HG03039 (cell line): ENCODE measurements around the gene TRIM31.
"Not testable (repeated sequence)": the region's sequence is repeated elsewhere in the genome, so short reads cannot be mapped to it uniquely, and the experiment has no call there.

Source experiments
- ATAC-seq: cut with Tn5 transposase; IDR thresholded peaks from one replicate; pipeline ENCODE4 v1.9.1; 2021; ENCODE audit warnings: mild to moderate bottlenecking, moderate library complexity; ENCODE audit not compliant: unreplicated experiment

The TRIM31 gene

DNA sequence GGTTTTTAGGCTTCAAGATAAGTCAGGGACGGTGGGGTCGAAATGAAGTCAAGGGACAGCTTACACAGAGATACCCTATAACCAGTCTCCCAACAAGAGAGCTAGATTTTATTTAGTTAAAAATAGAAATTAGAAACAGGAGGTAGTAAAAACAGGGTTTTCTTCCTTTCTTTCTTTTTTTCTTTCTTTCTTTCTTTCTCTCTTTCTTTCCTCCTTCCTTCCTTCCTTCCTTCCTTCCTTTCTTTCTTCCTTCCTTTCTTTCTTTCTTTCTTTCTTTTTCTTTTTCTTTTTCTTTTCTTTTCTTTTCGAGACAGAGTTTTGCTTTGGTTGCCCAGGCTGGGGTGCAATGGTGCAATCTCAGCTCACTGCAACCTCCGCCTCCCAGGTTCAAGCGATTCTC lies 5.8 kb upstream of the TRIM31 start:
- ATAC-seq, result not testable (repeated sequence)

DNA sequence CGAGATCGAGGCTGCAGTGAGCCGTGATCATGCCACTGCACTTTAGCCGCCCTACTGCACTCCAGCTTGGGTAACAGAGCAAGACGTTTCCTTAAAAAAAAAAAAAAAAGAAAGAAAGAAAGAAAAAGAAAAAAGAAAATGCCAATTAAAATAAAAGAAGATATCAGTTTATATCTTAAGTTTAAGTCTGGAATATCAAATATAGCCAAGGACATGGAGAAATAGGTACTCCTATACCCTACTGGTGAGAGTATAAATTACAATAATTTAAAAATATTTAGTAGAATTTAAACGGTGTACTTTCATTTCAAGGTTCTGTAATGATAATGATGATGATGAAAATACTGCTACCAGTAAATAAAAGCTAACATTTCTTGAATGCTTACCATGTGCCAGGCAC lies 3.8 kb upstream of the TRIM31 start:
- ATAC-seq, result no peak

DNA sequence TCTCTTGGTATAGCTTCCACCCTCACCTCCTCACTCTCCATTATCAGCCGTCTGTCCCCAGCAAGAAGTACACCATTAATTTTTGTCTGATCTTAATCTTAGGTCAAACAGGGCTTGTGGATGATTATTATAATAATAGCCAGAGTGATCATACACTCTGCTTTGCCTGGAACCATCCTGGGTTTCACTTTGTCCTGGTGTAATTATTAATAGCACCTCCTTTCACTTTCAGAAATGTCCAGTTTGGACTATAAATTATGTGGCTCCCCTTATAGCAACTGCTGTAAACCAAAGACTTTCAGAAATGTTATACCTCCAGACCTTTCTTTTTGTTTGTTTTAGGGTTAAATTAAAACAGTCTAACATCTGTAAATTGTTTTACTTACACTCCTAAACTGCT lies 951 bp upstream of the TRIM31 start:
- ATAC-seq, result no peak

DNA sequence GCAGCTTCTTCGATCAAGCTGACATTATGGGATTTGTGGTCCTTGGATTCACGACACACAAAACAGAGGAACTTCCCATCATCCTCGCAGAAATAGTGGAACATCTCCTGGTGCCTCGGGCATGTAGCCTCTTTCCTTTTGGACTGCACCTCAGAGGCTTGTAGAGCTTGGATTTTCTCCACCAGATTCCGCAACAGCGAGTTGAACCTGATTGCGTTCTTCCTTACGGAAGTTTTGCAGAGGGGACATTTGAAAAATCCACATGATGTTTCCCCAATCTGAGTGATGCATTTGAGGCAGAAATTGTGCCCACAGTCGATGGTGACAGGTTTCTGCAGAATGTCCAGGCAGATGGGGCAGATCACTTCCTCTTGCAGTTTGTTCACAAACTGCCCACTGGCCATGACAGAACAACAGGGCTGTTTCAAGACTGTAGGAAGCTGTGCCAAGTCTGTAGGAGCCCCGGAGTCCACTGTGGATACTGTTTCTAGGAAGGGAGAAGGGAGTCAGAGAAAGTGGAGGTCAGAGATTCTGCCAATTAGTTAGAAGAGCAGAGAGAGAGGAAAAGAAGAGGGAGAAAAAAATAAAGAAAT lies 392 bp downstream of the TRIM31 start:
- no peak for ATAC-seq

DNA sequence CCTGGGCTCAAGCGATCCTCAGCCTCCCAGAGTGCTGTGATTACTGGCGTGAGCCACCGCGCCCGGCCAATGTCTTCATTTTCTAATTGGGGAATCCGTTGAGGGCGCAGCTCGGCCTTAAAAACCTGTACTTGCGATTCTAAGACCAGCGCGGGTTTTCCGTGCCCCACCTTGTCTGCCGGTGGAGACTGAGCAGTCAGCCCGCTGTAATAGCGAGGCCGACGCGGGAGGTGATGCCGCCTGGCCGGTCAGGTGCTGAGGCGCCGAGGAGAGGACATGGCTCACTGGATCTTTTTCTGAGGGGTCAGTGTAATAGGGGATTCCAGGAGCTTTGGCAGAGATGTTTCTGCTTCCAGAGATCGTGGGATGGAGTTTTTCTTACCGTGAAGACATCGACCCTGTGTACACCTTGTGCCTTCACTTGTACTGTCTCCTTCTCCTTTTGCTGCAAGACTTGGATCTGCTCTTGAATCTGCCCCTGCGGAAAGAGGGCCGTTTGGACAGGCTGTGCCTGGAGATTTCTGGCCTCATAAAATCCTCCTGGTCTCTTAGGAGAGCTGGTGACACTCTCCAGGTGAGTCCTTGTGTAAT lies 1.5 kb downstream of the TRIM31 start:
- no peak for ATAC-seq

DNA sequence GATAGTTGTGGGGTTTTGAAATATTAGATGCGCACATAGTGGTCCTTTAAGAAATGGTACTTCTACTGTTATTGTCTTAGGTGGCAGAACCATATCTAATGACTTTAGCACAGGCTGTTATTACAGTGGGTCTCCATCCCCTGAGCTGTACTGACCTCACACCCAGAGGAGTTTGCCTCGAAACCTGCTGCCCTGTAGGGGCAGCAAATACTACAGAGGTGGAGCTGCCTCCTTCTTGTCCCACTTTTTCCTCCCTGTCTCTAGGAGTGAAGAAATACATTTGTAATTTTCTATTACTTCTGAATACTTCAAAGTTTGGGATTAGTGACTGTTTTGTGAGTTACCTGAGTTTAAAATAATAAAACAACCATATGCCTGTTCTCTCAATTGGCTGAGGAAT lies 8.2 kb downstream of the TRIM31 start:
- ATAC-seq, result no peak

DNA sequence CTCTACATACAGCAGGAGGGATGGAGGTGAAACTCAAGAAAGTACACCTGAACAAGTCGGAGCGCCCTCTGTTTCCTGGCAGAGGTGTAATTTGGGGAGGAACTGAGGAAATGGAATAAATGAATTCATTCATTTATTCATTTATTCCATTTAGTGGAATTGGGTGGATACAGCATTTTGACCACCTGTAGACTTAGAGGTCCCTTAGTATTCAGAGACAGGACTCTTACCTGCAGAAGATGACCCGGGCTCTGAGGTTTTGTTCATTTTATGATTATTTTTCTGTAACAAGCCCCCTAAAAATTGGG lies 9.1 kb downstream of the TRIM31 start:
- ATAC-seq, result no peak

DNA sequence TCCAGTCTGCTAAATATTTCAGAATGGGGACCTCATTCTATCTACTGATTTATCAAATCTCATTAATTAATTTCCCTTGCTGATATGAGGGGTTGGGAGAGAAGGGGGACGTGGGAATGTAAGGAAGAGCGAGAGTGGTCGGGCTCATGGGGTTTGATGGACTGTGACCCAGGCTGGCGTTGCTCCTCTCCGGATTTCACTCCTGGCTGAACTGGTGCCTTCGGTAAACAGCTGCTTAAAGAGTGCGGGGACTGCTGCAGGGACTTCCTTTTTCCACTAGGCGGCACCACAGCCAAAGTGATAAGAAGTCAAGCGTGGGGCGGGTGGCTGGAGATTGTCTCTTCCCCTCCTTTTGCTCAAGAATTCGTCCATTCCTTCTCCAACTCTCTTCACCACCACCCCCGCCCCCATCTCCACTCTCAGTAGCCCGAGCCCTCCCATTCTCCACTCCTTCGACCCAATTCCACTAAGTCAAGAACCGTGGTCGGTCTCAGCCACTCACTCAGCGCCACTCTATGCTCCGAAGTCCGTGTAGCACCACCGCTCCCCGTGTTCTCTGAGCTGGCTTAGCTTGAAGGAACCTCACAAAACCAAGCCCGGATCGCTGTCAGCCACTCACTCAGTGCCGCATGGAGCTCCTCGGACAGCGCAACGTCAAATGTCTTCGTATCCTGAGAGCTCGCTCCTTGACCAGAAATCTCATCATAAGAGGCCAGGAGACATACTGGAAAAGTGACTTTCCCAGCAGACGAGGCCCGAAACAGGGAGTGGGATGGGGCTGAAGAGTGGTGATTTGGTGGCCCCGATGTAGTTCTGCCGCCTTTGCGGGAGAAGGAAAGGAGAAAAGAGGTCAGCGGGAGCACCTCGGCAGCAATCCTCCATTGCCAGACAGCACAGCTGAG lies 9.7 kb downstream of the TRIM31 start:
- peak; percentile 72 for ATAC-seq

DNA sequence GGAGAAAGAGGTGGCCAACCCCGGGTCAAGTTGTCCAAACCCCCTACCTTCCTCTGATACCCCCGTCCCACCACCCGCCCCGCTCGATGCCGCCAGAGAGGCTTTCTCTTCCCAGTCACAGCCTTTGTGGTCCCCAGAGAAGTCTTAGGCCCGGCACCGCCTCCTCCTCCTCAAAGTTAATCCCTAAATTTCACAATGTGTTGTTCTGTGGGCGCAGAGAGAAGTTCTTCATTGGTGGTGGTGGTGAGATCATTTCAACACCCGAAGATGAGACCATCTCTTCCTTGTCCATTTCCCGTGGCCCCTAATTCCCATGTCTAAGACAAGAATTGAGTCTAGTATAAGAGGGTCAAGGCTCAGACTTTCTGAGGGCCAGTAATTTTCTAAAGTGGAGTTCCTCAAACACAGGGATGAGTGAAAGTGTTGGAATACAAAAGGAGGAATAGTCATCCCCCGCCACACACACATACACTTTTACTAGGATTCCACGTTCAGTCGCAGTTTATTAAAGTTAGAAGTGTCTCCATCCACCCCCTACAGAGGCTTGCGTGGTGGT lies 10.4 kb downstream of the TRIM31 start:
- no peak for ATAC-seq

DNA sequence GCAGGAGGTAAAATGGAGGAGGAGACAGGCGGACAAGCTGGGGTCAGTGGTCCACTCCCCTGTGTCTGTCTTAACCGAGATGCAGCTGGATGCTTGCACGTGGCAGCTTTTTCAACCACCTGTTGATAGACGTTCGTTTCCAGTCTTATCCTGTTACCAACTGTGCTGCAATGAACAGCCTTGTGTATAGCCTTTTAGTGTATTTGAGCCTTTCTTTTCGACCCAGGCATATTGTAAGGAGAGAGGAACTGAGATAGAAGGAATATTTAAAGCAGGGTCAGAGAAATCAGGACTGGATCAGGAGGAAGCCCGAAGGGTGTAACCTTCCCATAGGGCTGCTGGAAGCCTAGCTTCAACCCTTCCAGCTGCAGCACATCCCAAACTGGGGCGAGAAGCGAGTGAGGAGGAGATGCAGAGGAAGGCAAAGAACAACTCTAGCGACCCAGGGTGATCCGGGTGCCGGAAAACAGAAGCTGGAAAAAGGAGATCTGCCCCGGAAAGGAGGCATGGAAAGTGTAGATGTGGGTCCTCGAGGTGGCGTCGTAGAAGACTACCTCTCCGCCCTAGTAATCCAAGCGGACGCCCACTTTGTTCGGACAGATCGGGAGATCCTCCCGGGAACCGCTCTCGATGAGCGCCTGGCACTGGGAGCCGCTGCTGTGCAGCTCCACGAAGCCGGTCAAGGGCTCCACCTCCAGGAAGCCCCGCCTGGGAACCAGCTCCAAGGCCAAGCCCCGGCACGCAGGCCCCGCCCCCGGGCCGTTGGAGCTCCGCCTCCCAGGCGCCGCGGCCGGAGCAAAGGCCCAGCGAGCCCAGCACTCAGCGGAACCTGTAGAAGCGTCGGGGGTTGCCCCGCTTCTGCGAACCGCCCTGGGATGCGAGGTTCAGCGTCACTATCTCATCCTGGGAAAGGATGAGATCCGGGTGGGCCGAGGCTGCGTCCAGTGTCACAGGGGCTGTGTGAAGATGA lies 11.2 kb downstream of the TRIM31 start:
- ATAC-seq, result no peak

DNA sequence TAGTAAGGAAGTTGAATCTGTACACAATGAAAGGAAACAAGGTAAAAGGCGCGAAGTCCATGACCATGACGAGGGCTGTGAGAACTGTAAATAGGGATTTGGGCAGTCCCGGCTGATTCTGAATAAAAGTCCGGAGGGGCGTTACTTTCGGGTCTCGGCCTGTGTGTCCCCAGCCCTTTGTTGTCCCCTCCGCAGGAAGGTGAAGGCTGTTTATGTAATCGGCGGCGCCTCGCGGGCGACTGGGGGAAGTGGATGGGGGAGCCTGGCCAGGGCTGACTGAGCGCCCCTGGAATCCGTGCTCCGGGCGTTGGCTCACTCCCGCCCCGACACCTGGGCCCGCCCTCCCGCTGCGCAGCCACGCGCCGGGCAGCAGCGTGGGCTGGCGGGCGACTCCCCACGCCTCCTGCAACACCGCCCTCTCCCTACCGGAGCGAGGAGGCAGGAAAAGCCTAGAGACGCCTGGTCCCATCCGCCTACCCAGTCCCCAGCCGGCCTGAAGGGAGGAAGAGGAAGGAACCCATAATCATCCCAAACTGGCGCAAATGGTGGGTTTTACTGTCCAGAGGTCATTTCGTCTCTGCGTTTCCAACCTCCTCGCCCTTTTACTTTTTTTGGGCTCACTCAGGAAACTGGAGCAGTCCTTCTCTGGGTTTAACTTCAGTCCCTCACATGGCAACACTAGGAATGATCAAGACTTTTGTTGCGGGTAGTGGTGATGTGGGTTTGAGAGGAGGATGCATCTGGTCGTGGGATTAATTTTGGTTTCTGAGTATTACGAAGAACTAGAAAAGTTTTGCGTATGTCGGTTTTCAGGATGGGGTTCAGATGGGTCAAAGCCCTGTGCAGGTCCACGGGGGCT lies 12.1 kb downstream of the TRIM31 start:
- ATAC-seq, result no peak

DNA sequence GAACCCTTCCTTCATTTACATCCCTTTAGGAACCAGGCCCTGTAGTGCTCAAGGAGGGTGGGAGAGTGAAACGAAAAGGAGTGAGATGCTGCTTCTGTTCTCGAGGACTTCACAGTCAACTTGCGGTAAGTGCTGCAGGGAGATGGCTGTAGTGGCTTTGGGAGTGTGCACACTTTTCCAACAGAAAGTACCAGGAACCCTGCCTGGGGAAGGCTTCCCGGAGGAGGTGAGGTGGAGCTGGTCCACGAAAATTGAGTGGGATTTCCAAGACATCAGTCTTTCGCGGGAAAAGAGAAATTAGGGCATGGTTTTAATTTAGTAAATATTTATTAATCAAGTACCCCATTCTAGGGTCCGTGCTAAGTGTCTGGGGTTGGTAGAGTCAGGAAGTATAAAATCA lies 12.7 kb downstream of the TRIM31 start:
- no peak for ATAC-seq

DNA sequence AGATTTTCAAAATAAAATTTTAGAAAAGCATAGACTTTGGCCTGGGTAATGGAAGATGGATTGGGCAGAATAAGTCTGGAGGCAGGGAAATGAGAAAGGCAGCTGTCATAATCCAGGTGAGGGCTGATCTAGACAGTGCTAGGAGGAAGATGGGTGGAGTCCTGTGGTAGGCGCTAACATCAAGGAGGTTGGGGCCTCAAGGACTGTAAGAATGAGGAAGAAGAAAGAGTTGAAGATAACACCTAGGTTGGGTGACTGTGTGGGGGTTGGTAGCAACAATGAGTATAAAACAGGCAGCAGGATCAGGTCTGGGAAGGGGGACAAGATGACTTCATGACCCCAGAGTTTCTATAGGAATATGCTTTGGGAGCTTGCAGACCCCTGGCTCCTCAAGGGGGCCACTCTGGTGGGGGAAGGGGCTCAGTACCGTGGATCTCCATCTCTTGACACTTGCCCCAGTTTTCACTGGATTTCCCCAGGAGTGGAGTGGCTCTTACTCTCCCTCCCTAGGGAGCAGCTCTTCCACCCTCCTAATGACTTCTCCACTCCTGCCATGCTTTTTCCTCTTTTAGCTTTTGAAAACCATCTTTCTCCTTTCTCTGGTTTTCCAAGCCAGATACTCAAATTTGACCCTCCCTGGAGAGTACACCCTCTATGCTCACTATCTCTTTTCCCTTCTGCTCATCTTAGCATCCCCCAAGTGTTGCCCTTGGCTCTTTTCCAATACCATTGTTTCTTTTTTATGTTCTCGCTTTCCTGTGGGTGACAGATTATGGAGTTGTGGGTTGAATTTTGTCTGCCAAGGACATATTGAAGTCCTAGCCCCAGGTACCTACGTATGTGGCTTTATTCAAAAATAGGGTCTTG lies 14.8 kb downstream of the TRIM31 start:
- no peak for ATAC-seq

DNA sequence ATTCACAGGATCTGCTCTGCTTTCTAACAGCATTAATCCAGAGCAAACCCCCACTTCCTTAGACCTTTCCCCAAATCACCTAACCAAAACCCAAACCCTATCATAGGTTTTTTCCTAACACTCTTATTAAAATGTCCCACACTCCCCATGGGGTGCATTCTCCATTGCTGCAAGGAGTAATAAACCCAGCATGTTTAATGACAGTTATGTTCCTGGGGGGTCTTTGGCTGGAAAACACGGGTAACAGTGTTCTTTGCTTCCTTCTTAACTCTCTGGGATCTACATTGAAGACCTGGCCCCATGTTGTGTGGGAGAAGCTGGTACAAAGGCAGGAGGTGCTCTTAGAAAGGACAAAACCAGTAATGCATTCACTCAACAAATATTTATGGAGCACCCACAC lies 16.1 kb downstream of the TRIM31 start:
- ATAC-seq, result no peak

DNA sequence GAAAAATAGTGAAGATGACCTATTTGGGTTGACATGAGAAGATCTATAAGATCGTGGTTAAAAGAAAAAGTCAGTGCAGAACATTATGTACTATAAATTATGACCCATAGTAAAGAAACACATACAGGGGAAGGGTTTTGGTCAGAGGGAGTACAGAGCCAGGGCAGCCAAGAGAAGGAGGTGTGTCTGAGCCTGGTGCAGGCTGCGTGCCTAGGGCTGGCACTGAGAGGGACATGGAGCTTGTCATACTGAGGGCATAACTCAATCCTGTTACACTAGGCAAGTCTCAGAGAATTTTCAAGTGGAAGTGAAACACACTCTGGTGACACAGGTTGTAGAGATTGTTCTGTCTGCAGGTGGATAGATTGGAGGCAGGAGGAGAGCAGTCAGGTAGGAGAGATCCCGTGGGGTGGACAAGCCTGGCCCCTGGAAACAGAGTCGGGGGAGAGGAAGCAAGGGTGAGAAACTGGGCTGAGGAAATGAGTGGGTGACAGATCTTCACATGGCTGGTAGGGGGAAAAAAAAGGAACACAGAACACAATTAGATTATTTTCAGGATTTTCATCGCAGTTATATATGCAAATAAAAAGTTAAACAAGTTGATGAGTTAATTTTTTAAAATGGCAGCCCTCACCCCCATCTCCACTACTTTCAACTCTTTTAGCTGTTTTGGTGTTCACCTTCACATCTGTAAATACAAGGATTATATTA lies 18.8 kb downstream of the TRIM31 start:
- no peak for ATAC-seq

DNA sequence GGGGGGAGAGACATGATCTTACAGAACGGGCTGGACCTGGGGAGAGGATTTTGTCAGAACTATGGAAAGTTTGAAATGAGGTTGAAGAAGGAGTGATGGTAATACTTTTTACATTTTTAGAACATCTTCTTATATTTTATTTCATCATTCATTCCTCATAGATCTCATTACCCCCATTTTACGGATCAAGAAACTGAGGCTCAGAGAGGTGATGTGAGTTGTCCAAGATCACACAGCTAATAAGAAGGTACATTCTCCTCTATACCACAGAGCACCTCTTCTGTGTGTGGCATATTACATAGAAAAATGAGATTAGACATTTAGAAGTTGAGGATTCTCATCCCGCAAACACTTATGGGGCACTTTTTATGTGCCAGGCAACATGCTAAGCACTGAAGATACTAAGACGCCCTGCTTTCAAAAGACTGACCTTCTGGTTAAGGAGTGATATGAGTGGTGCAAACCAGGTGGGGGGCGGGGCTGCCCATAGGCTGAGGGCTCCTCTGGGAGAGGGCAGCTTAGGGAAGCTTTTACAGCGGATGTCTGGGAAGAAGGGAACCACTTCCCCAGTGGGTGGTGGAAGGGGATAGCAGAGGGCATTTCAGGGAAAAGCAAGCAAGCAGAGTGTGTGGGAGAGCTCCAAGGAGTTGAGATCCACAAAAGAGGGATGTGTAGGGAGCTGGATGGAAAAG lies 19.9 kb downstream of the TRIM31 start:
- no peak for ATAC-seq

DNA sequence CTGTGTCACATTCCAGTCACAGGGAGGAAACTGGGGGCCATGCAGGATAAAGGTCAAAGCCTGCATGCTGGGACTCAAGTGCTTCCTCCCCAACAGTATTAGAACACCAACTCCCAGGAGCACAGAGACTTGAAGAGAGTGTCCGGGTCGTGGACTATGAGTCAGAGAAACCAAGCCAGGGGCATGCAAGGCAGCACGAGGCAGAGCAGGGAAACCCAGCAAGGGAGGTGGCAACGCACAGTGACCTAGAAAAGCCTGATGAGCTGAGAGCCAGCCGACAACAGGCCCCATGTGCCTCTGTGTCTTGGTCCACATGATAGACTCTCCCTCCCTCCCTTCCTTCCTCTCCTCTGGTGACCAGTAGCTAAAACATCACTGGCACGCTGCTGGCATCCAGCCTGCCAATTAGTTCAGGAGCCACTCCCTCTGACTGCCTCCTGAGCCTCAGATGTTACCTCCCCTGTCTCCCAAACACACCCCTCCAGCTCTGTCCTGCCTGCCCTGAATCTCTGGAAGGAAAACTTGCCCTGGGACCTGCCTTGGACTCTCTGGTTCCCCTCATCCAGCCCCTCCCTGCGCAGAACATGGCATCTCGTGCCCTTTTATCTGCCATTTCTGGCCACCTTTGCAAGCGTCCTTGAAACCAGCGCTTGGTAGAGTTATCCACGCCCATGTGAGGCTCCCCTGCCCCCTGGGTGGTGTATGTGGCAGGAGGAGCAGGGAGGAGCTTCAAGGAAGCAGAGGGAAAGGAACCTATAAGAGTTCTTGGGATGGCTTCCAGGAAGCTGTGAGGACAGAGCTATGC lies 21.1 kb downstream of the TRIM31 start:
- no peak for ATAC-seq
